LNCaP clone FGC (cell line): ENCODE measurements around the gene GABRD.

Source experiments
- DNase-seq: peaks from one replicate; pipeline ENCODE4 v3.0.0-alpha.2; 2011; ENCODE audit warnings: low read depth
- H3K4me3 ChIP-seq: 2 replicates; pipeline ENCODE4 v1.5.1; 2011; ENCODE audit warnings: mild to moderate bottlenecking, low read depth, low read length, control low read depth
- TF ChIP-seq, protein P1 (sequence below): IDR thresholded peaks from 2 replicates; pipeline ENCODE4 v1.5.1; 2012; ENCODE audit warnings: mild to moderate bottlenecking; ENCODE audit not compliant: control insufficient read depth, insufficient read depth; ENCODE audit errors: extremely low read depth

The GABRD gene

DNA sequence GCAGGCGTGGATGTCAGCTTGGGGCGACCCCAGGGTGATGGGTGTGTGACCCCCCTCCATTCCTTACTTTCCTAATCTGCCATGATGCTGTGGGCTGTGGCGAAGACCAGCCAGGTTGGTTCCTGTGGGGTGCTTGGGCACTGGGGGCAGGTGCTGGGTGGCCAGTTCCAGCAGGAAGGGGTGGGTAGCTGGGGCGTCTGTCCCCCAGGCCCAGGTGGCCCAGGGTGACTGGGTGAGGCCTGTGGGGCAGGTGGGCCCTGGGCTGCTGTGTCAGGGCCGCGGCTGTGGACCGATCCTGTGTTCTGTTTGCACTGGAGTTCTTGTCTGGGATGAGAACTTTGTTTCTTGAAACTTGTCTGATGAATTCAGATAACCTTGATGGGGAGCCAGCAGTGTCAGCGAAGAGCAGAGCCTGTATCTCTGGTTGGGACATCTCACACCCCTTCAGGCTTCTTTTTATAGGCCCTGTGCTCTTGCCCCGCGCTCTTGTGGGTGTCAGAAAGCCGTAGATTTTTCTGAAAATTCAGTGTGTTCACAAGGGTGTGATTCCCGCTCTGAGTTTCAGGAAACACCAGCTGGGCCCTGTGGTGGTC lies 34.7 kb downstream of the GABRD start:
- H3K4me3 ChIP-seq: no peak overlapping the region
- TF ChIP-seq, protein P1, sequence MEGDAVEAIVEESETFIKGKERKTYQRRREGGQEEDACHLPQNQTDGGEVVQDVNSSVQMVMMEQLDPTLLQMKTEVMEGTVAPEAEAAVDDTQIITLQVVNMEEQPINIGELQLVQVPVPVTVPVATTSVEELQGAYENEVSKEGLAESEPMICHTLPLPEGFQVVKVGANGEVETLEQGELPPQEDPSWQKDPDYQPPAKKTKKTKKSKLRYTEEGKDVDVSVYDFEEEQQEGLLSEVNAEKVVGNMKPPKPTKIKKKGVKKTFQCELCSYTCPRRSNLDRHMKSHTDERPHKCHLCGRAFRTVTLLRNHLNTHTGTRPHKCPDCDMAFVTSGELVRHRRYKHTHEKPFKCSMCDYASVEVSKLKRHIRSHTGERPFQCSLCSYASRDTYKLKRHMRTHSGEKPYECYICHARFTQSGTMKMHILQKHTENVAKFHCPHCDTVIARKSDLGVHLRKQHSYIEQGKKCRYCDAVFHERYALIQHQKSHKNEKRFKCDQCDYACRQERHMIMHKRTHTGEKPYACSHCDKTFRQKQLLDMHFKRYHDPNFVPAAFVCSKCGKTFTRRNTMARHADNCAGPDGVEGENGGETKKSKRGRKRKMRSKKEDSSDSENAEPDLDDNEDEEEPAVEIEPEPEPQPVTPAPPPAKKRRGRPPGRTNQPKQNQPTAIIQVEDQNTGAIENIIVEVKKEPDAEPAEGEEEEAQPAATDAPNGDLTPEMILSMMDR: no peak
- no peak for DNase-seq

DNA sequence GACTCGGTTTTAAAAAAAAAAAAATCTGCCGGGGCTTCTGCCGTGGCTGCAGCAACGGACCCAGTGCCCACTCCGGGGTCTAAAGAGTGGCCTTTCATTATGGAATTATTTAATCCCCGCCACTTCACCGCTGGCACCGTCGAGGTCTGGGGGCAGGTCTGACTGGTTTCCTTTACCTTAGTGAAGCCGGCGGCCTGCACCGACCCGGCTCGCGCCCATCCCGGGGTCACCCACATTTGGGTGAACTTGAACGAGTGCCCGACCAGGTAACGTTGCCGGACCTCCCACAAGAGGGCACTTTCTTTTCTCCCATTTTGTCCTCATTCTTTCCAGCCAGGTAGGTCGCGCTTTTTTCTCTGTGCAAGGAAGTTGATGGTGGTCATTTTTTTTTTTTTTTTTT lies 35.4 kb downstream of the GABRD start:
- no peak for DNase-seq
- TF ChIP-seq, protein P1: no peak
- no peak overlapping the region for H3K4me3 ChIP-seq

DNA sequence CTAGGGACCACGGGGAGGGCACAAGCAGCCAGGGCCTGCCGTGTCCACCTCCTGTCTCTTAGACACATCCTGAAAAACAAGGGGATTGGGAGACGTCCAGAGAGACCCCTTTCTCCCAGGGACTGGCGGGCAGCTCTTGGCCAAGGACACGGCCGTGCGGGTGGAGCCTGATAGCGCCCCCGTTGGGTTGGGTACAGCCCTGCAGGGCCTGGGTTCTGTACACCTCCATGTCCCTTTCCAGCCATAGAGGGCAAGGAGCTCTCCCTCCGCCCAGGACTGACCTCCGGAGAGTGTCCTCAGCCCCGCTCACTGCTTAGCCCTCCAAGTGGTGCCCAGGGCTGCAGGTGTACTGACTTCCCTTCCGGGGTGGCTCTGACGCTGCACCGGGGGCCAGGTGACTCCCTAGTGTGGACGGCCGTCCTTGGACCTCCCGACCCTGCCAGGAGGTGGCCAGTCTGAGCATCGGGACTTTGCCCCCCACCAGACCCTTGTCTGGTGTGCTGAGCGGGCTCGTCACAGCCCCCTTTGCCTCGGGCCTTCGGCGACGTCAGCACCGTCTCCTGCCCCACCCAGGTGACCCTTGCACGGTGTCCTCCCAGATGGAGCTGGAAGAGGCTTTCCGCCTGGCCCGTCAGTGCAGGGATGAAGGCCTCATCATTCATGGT lies 36.9 kb downstream of the GABRD start:
- TF ChIP-seq, protein P1: no peak
- no peak for DNase-seq
- H3K4me3 ChIP-seq: no peak overlapping the region

DNA sequence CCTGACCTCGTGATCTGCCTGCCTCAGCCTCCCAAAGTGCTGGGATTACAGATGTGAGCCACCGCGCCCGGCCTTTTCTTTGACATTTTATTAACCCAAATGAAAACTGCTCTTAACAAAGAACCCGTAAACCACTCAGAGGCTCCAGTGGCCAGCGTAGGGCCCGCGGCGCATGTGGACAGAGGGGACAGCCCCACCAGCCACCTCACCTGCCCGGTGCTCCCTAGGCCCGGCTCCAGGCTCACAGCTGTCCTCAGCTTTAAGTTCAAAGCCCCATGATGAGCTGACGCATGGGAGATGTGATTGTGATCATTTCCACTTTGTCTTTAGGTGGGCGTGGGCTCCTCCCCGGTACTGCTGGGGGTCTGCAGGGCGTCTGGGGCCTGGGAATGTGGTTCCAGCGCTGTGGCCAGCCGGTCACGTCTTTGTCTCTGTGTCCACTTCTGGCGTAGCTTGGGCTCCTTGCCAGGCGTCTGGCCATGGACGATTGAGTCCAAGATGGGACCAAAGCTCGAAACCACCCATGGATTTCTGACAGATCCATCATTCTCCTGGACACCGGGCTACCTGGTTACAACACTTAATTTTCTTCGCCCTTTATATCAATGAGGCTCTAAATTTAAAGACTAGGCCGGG lies 37.9 kb downstream of the GABRD start:
- DNase-seq: no peak
- TF ChIP-seq, protein P1: no peak
- H3K4me3 ChIP-seq: no peak overlapping the region

DNA sequence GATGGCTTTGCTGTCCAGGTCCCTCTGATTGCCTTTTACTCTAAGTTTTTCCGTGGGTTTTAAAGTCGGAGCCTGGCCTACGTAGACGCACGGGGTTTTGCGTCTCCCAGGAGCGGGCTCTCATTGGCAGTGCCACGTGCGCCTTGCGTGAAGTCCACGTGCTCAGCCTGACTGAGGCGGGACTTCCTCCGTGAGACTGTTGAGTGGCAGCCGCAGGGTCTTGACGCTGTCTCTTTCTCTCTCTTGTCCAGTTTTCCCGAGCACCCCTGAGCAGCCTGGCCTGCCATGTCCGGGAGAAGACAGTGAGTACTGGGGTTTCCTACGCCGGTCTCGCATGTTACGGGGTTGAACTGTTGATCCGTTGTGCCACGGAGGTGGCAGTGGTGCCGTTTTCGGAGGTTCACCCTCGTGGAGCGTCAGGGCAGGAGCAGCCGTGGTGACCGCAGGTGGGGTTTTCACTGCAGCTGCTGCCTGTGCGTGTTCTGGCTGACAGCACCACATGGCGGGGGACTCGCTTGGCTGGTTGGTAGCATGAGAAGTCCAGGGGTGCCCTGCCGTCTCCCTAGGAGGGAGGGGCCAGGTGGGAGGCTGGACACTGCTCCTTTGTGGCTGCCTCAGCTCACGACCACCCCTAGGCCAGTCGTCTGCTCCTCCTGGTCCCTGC lies 40.3 kb downstream of the GABRD start:
- H3K4me3 ChIP-seq: no peak overlapping the region
- TF ChIP-seq, protein P1: no peak
- DNase-seq: no peak

DNA sequence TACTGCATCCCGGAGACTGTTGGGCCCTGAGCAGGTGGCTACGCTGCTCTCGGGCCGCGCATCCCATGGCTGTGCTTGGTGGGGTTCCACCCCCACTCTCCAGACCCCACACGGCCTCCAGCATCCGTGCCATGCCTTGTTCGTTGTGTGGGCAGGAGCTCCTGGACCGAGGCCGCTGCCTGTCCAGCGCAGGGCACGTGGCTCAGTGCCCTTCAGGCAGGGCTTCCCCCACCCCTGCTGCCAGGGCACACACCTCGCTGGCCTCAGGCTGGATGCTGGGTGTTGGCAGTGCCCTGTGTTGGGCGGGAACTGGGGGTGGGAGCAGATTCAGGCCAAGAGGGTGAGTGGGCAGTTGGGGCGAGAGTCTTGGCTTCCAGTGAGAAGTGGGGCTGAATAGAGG lies 40.9 kb downstream of the GABRD start:
- no peak for DNase-seq
- no peak overlapping the region for H3K4me3 ChIP-seq
- TF ChIP-seq, protein P1: no peak

DNA sequence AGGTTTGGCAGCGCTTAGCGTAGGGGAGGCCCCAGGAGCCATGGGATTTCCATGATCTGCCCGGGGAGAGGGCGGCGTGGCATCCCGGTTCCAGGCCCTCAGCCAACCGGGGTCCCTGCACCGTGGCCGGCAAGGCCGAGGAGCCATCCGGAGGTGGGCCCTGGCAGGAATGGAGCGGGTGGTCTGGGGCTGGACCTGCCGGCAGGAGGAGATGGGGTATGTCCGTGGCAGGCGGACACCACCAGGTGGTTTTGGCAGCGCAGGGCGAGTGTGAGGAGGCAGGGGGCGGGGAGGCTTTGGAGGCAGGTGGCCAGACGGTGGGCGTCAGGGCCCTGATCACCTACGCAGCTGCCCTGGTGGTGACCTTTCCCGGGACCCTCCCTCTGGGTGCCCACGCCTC lies 41.4 kb downstream of the GABRD start:
- no peak for DNase-seq
- H3K4me3 ChIP-seq: no peak overlapping the region
- TF ChIP-seq, protein P1: no peak
